ENCODE results near the gene NUP37. TPM values are rescaled to one million over a fixed set of nuclear protein-coding genes. Genes with fewer than 3 reads are reported as not detected.
"Not testable (repeated sequence)": the region's sequence is repeated elsewhere in the genome, so short reads cannot be mapped to it uniquely, and the experiment has no call there.

Gene NUP37
- total RNA-seq, 1 donor from 2014 or later: 39.2 TPM

DNA sequence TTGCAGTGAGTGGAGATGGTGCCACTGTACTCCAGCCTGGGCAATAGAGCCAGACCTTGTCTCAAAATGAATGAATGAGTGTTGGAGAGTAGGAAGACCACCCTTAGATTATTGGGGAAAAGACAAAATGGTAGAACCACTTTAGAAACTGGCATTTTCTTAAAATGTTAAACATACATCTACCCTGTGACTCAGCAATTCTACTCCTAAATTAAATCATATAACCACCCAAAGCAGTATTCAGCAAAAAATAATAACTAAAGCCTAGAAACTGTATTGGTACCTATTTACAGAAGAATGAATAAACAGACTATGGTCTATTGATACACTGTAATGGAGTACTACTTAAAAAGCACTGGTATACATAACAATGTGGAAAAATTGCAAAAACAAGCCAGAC is 9.1 kb downstream of the NUP37 start:
- Mint-ChIP-seq H3K36me3 (peaks cover 48% of the 10 kb centered on the region), H3K9me3 (peaks cover 10% of the 10 kb centered on the region), H3K27ac (no peak overlapping the region), H3K4me3 (no peak overlapping the region), H3K27me3 (no peaks in the 10 kb centered on the region), H3K4me1 (ENCODE audit: unreplicated experiment) (no peaks in the 10 kb centered on the region)
- no peak for DNase-seq (ENCODE audit: extremely low spot score, unreplicated experiment)
- TF ChIP-seq, protein P1, sequence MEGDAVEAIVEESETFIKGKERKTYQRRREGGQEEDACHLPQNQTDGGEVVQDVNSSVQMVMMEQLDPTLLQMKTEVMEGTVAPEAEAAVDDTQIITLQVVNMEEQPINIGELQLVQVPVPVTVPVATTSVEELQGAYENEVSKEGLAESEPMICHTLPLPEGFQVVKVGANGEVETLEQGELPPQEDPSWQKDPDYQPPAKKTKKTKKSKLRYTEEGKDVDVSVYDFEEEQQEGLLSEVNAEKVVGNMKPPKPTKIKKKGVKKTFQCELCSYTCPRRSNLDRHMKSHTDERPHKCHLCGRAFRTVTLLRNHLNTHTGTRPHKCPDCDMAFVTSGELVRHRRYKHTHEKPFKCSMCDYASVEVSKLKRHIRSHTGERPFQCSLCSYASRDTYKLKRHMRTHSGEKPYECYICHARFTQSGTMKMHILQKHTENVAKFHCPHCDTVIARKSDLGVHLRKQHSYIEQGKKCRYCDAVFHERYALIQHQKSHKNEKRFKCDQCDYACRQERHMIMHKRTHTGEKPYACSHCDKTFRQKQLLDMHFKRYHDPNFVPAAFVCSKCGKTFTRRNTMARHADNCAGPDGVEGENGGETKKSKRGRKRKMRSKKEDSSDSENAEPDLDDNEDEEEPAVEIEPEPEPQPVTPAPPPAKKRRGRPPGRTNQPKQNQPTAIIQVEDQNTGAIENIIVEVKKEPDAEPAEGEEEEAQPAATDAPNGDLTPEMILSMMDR (conservative IDR thresholded peaks at IDR 0.05): no peak

DNA sequence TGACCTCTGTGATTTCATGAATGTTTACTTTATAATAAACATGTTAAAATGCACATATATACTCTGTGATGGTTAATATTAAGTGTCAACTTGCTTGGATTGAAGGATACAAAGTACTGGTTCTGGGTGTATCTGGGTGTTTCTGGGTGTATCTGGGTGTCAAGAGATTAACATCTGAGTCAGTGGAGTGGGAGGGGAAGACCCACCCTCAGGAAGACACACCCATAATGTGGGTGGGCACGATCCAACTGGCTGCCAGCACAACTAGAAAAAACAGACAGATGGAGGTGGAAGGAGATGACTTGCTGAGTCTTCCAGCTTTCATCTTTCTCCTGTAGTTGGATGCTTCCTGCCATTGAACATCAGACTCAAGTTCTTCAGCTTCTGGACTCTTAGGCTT is 11.9 kb downstream of the NUP37 start:
- DNase-seq (ENCODE audit: extremely low spot score, unreplicated experiment): no peak
- Mint-ChIP-seq H3K27me3 (no peaks in the 10 kb centered on the region), H3K9me3 (peaks cover 15% of the 10 kb centered on the region), H3K4me1 (ENCODE audit: unreplicated experiment) (no peaks in the 10 kb centered on the region), H3K27ac (no peak overlapping the region), H3K36me3 (peaks cover 67% of the 10 kb centered on the region), H3K4me3 (peak overlapping the region; percentile 36)
- TF ChIP-seq, protein P1 (conservative IDR thresholded peaks at IDR 0.05): no peak

DNA sequence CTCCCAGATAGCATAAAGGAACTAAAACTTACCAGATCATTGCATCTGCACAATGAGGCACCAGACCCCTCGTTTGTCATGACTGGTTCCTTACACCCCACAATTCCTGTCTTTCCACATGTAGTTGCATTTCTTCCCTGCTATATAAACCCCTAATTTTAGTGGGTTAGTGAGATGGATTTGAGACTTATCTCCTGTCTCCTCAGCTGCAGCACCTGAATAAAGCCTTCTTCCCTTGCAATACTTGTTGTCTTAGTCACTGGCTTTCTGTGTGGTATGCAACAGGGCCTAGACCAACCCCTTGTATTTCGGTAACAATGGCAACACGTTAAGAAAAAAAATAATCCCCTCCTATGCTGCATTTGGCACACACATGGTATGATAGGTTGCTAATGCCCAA is 13.0 kb downstream of the NUP37 start:
- no peak overlapping the region for H3K27ac Mint-ChIP-seq
- no peaks in the 10 kb centered on the region for H3K4me1 Mint-ChIP-seq (ENCODE audit: unreplicated experiment)
- H3K9me3 Mint-ChIP-seq: peaks cover 15% of the 10 kb centered on the region
- no peak overlapping the region for H3K4me3 Mint-ChIP-seq
- DNase-seq (ENCODE audit: extremely low spot score, unreplicated experiment): no peak
- H3K36me3 Mint-ChIP-seq: peaks cover 75% of the 10 kb centered on the region
- H3K27me3 Mint-ChIP-seq: no peaks in the 10 kb centered on the region
- TF ChIP-seq, protein P1 (conservative IDR thresholded peaks at IDR 0.05): no peak

DNA sequence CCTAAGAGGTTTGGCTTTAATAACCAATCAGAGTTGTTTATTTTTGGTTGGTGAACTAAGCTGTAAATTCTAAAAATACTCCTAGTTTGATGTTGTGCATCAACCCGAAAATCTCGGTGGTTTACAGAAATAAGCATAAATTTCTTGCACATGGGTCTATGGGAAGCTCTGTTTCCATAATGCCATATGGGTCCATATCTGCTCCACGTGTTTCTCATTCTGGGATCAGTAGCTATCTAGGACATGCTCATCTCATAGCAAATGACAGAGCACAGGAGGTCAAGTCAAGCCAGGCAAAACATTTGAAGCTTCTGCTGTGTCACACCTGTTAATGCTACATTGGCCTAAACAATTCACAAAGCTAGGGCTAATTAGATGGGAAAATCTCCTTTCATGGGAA is 23.1 kb downstream of the NUP37 start:
- no peaks in the 10 kb centered on the region for H3K9me3 Mint-ChIP-seq
- H3K4me3 Mint-ChIP-seq: no peak overlapping the region
- peaks cover 7% of the 10 kb centered on the region for H3K4me1 Mint-ChIP-seq (ENCODE audit: unreplicated experiment)
- peaks cover 16% of the 10 kb centered on the region for H3K36me3 Mint-ChIP-seq
- DNase-seq (ENCODE audit: extremely low spot score, unreplicated experiment): no peak
- no peak overlapping the region for H3K27ac Mint-ChIP-seq
- TF ChIP-seq, protein P1 (conservative IDR thresholded peaks at IDR 0.05): no peak
- no peaks in the 10 kb centered on the region for H3K27me3 Mint-ChIP-seq

DNA sequence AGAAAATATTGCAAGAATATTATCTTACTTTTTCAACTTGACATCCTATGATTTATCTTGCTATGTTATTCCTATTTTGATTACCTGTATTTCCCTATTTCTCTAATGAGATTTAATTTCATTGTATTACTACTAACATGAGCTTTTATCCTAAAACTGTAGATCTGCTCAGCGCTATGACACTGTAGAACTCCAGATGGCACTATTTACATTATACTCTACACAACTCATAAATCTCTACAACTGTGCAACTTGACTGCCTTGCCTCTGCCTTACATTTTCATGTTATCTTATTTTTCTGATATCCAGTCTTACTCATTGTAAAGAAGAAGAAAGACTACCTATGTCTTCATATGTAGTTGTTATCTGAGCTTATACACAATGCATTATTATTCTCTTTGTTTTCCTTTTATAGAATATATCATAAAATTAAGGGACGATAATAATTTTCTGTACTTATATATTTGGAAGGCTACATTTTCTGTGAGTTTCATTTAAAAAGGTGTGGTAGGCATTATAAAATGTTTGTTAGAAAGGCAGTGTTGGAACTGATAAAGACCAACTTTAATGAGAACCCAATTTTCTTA is 24.1 kb downstream of the NUP37 start:
- Mint-ChIP-seq H3K27me3 (no peaks in the 10 kb centered on the region), H3K27ac (no peak overlapping the region), H3K36me3 (peaks cover 19% of the 10 kb centered on the region), H3K4me1 (ENCODE audit: unreplicated experiment) (peaks cover 7% of the 10 kb centered on the region), H3K4me3 (no peak overlapping the region), H3K9me3 (no peaks in the 10 kb centered on the region)
- DNase-seq (ENCODE audit: extremely low spot score, unreplicated experiment): no peak
- TF ChIP-seq, protein P1 (conservative IDR thresholded peaks at IDR 0.05): peak; percentile 73

DNA sequence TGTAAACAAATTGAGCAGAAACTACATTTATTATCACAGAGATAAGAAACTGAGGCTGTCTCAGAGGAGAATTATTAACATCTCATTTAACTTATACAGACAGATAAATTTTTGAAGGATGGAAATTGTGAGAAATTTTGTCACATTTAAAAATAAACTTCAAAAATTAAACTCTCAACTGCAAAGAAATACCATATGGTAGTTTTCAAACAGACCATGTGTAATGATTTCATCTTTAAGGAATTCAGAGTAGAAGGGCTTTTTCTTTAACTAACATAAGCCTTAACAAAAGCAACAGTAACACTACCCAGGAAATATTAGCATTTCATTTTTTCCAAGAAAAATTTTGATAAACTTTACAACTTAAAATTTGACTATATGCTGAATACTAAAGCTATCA is 26.6 kb downstream of the NUP37 start:
- TF ChIP-seq, protein P1 (conservative IDR thresholded peaks at IDR 0.05): no peak
- Mint-ChIP-seq H3K9me3 (peaks cover 5% of the 10 kb centered on the region), H3K4me3 (no peak overlapping the region), H3K27me3 (no peaks in the 10 kb centered on the region), H3K36me3 (peaks cover 22% of the 10 kb centered on the region), H3K4me1 (ENCODE audit: unreplicated experiment) (peaks cover 7% of the 10 kb centered on the region), H3K27ac (no peak overlapping the region)
- DNase-seq (ENCODE audit: extremely low spot score, unreplicated experiment): no peak

DNA sequence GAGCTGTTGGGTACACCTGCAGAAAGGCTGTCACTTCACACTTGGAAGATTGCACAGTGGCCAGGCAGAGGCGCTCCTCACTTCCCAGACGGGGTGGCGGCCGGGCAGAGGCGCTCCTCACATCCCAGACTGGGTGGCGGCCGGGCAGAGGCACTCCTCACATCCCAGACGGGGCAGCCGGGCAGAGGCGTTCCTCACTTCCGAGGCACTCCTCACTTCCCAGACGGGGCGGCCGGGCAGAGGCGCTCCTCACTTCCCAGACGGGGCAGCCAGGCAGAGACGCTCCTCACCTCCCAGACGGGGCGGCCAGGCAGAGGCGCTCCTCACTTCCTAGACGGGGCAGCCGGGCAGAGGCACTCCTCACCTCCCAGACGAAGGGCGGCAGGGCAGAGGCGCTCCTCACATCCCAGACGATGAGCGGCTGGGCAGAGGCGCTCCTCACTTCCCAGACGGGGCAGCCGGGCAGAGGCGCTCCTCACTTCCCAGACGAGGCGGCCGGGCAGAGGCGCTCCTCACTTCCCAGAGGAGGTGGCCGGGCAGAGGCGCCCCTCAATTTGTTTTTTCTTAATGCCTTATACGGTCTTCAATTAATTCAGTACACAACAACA is 30.6 kb downstream of the NUP37 start:
- H3K36me3 Mint-ChIP-seq: peaks cover 18% of the 10 kb centered on the region
- not testable (repeated sequence) for H3K27me3 Mint-ChIP-seq; H3K4me1 Mint-ChIP-seq (ENCODE audit: unreplicated experiment); H3K27ac Mint-ChIP-seq; DNase-seq (ENCODE audit: extremely low spot score, unreplicated experiment); H3K4me3 Mint-ChIP-seq; H3K9me3 Mint-ChIP-seq
